ENCODE measurements around the gene ARHGEF1. TPM values are rescaled to one million over a fixed set of nuclear protein-coding genes. Genes with fewer than 3 reads are reported as not detected.

Gene ARHGEF1
- total RNA-seq, 2 experiments from 2014 or later: 515 to 537 TPM

DNA sequence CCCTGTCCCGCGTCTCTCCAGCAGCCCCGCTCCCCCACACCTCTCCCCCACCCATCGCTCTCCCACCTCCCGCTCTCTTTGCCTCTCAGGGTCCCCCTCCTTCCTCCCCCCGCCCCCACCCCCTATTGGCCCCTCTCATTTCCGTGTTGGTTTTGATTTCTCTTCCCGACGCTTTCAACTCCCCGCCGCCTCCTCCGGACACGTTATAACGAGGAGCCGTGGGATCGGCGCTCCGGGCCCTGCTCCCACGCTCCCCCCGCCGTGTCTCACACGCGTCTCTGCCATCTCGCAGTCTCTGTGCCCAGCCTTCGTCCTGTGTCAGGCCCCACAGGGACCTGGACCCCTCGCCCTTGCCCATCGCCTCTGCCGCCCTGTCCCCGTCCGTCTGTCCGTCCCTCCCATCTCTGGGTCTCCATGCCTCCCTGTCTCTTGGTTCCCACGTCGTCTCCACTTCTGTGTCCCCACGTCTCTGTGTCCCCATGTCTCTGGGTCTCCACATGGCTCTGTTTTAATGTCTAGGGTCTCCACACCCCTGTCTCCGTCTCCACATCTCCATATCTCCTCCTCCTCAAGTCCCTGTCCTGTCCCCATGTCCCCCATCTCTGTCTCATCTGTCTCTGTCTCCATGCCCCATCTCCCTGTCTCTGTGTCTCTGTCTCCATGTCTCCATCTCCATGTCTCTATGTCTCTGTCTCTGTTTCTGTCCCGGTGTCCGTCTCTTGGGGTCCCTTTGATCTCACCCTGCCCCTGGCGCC lies 32.2 kb downstream of the ARHGEF1 start:
- DNase-seq (no peak), ATAC-seq (no peak)
- Mint-ChIP-seq H3K9me3 (ENCODE audit: insufficient read depth) (no peaks in the 10 kb centered on the region), H3K27ac (no peak overlapping the region), H3K4me3 (no peak overlapping the region), H3K27me3 (ENCODE audit: low read depth) (peaks cover 24% of the 10 kb centered on the region), H3K36me3 (ENCODE audit: low read depth) (peaks cover 4% of the 10 kb centered on the region), H3K4me1 (ENCODE audit: low read depth) (peaks cover 6% of the 10 kb centered on the region)
- CTCF ChIA-PET: no interaction called here
- POLR2A ChIA-PET: no interaction called here

GRCh38 chr19:41915776-41916414 lies 32.9 kb downstream of the ARHGEF1 start:
- no peak overlapping the region for H3K4me3 Mint-ChIP-seq
- no peak for DNase-seq
- no peaks in the 10 kb centered on the region for H3K9me3 Mint-ChIP-seq (ENCODE audit: insufficient read depth)
- H3K36me3 Mint-ChIP-seq (ENCODE audit: low read depth): no peaks in the 10 kb centered on the region
- H3K27me3 Mint-ChIP-seq (ENCODE audit: low read depth): peaks cover 24% of the 10 kb centered on the region
- no peak for ATAC-seq
- no peak overlapping the region for H3K27ac Mint-ChIP-seq
- ChIA-PET CTCF (no interaction called here), POLR2A (no interaction called here)
- peaks cover 6% of the 10 kb centered on the region for H3K4me1 Mint-ChIP-seq (ENCODE audit: low read depth)

- Mint-ChIP-seq H3K4me1 (ENCODE audit: low read depth) (peaks cover 3% of the 10 kb centered on the region), H3K9me3 (ENCODE audit: insufficient read depth) (no peaks in the 10 kb centered on the region), H3K36me3 (ENCODE audit: low read depth) (no peaks in the 10 kb centered on the region), H3K27me3 (ENCODE audit: low read depth) (peaks cover 21% of the 10 kb centered on the region), H3K4me3 (no peak overlapping the region), H3K27ac (no peak overlapping the region)
- ChIA-PET POLR2A (interaction anchor here (0.8 to 1.6 kb wide), 2 partner anchors 9 to 27 kb away, joined by 3 read pairs; no protein-coding TSS in a partner anchor), CTCF (no interaction called here)
- DNase-seq: no peak
- ATAC-seq: no peak
Measured at GRCh38 chr19:41917676-41918075, 34.7 kb downstream of the ARHGEF1 start.

DNA sequence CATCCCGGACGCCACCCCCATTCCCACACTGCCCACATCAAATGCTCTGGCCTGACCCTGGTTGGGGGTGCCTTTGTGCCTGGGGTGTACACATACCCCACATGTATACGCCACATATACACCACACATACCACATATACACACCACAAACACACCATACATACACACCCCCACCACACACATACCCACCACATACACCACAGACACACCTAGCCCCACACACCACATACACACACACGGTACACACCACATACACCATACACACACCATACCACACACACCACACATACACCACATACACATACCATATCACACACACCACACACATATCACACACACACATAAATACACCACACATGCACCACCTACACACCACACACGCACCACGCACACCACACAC lies 35.1 kb downstream of the ARHGEF1 start:
- ATAC-seq (no peak), DNase-seq (no peak)
- Mint-ChIP-seq H3K9me3 (ENCODE audit: insufficient read depth) (no peaks in the 10 kb centered on the region), H3K36me3 (ENCODE audit: low read depth) (no peaks in the 10 kb centered on the region), H3K27me3 (ENCODE audit: low read depth) (peaks cover 21% of the 10 kb centered on the region), H3K4me1 (ENCODE audit: low read depth) (peaks cover 5% of the 10 kb centered on the region), H3K4me3 (no peak overlapping the region), H3K27ac (no peak overlapping the region)
- ChIA-PET POLR2A (interaction anchor here (1.6 kb wide), 1 partner anchor 27 kb away, joined by 3 read pairs; no protein-coding TSS in a partner anchor), CTCF (no interaction called here)

DNA sequence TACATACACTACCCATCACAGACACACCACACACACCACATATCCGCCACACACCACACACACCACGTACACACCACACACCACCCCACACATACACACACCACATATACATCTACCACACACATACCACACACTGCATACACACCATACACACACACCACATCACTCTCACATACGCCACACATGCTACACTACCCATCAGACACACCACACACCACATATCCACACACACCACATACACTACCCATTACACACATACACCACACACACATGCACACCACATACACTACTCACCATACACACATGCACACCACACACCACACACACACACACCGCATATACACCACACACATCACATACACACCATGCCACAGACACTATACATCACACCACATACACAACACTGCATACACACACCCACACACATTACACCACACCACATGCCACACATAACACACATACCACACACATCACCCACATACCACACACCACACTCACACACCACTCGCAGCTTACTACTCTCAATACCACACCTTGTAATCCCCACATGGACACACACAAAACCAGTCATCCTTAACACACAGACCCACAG lies 35.8 kb downstream of the ARHGEF1 start:
- ChIA-PET POLR2A (interaction anchor here (0.6 to 0.9 kb wide), 3 partner anchors 11 to 41 kb away, joined by 3 read pairs; no protein-coding TSS in a partner anchor), CTCF (interaction anchor here (1.2 kb wide), 2 partner anchors 10 to 22 kb away, joined by 3 to 5 read pairs; partner anchors contain the start of gene ERFL)
- H3K9me3 Mint-ChIP-seq (ENCODE audit: insufficient read depth): no peaks in the 10 kb centered on the region
- no peak overlapping the region for H3K27ac Mint-ChIP-seq
- peaks cover 8% of the 10 kb centered on the region for H3K4me1 Mint-ChIP-seq (ENCODE audit: low read depth)
- ATAC-seq (no peak), DNase-seq (no peak)
- H3K4me3 Mint-ChIP-seq: no peak overlapping the region
- peaks cover 19% of the 10 kb centered on the region for H3K27me3 Mint-ChIP-seq (ENCODE audit: low read depth)
- no peaks in the 10 kb centered on the region for H3K36me3 Mint-ChIP-seq (ENCODE audit: low read depth)

GRCh38 chr19:41919948-41920712 lies 37.1 kb downstream of the ARHGEF1 start:
- DNase-seq (no peak), ATAC-seq (no peak)
- H3K4me1 Mint-ChIP-seq (ENCODE audit: low read depth): peaks cover 8% of the 10 kb centered on the region
- CTCF ChIA-PET: interaction anchor here (1.2 kb wide), 2 partner anchors 8 to 24 kb away, joined by 3 to 5 read pairs; partner anchors contain the start of gene ERFL
- H3K36me3 Mint-ChIP-seq (ENCODE audit: low read depth): no peaks in the 10 kb centered on the region
- POLR2A ChIA-PET: no interaction called here
- peaks cover 12% of the 10 kb centered on the region for H3K27me3 Mint-ChIP-seq (ENCODE audit: low read depth)
- no peak overlapping the region for H3K4me3 Mint-ChIP-seq
- H3K9me3 Mint-ChIP-seq (ENCODE audit: insufficient read depth): no peaks in the 10 kb centered on the region
- H3K27ac Mint-ChIP-seq: no peak overlapping the region

- ATAC-seq (no peak), DNase-seq (no peak)
- H3K27me3 Mint-ChIP-seq (ENCODE audit: low read depth): peaks cover 12% of the 10 kb centered on the region
- H3K36me3 Mint-ChIP-seq (ENCODE audit: low read depth): no peaks in the 10 kb centered on the region
- ChIA-PET POLR2A (no interaction called here), CTCF (no interaction called here)
- peaks cover 8% of the 10 kb centered on the region for H3K4me1 Mint-ChIP-seq (ENCODE audit: low read depth)
- no peaks in the 10 kb centered on the region for H3K9me3 Mint-ChIP-seq (ENCODE audit: insufficient read depth)
- no peak overlapping the region for H3K27ac Mint-ChIP-seq
- H3K4me3 Mint-ChIP-seq: no peak overlapping the region
Measured at GRCh38 chr19:41920882-41921576, 38.0 kb downstream of the ARHGEF1 start.

GRCh38 chr19:41921577-41922576 lies 38.9 kb downstream of the ARHGEF1 start:
- POLR2A ChIA-PET: interaction anchor here (0.7 kb wide), 1 partner anchor 15 kb away, joined by 3 read pairs; no protein-coding TSS in a partner anchor
- Mint-ChIP-seq H3K27me3 (ENCODE audit: low read depth) (peaks cover 12% of the 10 kb centered on the region), H3K27ac (no peak overlapping the region), H3K4me1 (ENCODE audit: low read depth) (peaks cover 8% of the 10 kb centered on the region), H3K4me3 (no peak overlapping the region), H3K9me3 (ENCODE audit: insufficient read depth) (no peaks in the 10 kb centered on the region), H3K36me3 (ENCODE audit: low read depth) (no peaks in the 10 kb centered on the region)
- no peak for DNase-seq
- CTCF ChIA-PET: no interaction called here
- ATAC-seq: no peak

DNA sequence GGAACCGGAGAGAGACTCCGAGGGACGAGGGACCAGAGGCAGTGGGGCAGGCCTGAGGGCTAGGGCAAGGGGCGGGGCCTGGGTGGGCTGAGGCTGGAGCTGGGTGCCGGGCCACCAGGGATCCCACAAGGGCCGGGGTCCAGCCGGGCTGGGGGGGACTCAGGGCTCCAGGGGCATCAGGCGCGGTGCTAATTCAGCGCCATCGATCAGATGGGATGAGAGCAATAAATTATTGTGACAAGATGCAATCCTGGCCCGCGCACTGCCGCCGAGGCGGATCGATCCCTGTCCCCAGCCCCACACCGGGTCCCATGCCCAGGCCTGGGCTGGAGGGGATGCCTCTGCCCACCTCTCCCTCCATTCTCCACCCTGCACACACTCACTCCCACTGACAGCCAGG lies 39.6 kb downstream of the ARHGEF1 start:
- peaks cover 8% of the 10 kb centered on the region for H3K4me1 Mint-ChIP-seq (ENCODE audit: low read depth)
- H3K27ac Mint-ChIP-seq: no peak overlapping the region
- CTCF ChIA-PET: no interaction called here
- H3K36me3 Mint-ChIP-seq (ENCODE audit: low read depth): no peaks in the 10 kb centered on the region
- POLR2A ChIA-PET: interaction anchor here (0.7 kb wide), 1 partner anchor 14 kb away, joined by 3 read pairs; no protein-coding TSS in a partner anchor
- H3K27me3 Mint-ChIP-seq (ENCODE audit: low read depth): peaks cover 12% of the 10 kb centered on the region
- no peak overlapping the region for H3K4me3 Mint-ChIP-seq
- H3K9me3 Mint-ChIP-seq (ENCODE audit: insufficient read depth): no peaks in the 10 kb centered on the region
- no peak for DNase-seq
- no peak for ATAC-seq

GRCh38 chr19:41923045-41923788 lies 40.2 kb downstream of the ARHGEF1 start:
- DNase-seq (no peak), ATAC-seq (no peak)
- Mint-ChIP-seq H3K36me3 (ENCODE audit: low read depth) (no peaks in the 10 kb centered on the region), H3K4me3 (no peak overlapping the region), H3K9me3 (ENCODE audit: insufficient read depth) (no peaks in the 10 kb centered on the region), H3K4me1 (ENCODE audit: low read depth) (peaks cover 8% of the 10 kb centered on the region), H3K27ac (no peak overlapping the region), H3K27me3 (ENCODE audit: low read depth) (peaks cover 12% of the 10 kb centered on the region)
- CTCF ChIA-PET: no interaction called here
- POLR2A ChIA-PET: no interaction called here
